ENCODE results near the gene SON.

SON gene

GRCh38 chr21:33537212-33537611, 5.6 kb upstream of the SON start:
- no peak overlapping the region for H3K9ac ChIP-seq (ENCODE audit: insufficient read length, low read depth)
- no peaks in the 10 kb centered on the region for H3K4me1 ChIP-seq (ENCODE audit: insufficient read depth, insufficient read length)
- H3K4me3 ChIP-seq (ENCODE audit: insufficient read length, low read depth) = no peak overlapping the region
- H3K27me3 ChIP-seq (ENCODE audit: insufficient read depth, insufficient read length) = no peaks in the 10 kb centered on the region
- peaks cover 81% of the 10 kb centered on the region for H3K36me3 ChIP-seq (ENCODE audit: insufficient read depth, insufficient read length, low read length)
- no peak for DNase-seq (ENCODE audit: low read depth, low spot score)
- TF ChIP-seq YY1 (IDR thresholded peaks at IDR 0.05; ENCODE audit: insufficient read depth, insufficient read length) (no peak), SUZ12 (IDR thresholded peaks at IDR 0.05; ENCODE audit: extremely low read depth, insufficient read depth, insufficient read length) (no peak), ZNF274 (IDR thresholded peaks at IDR 0.05; ENCODE audit: low read depth, low read length) (no peak)
- H3K9me3 ChIP-seq (ENCODE audit: insufficient read depth, low read length) = no peaks in the 10 kb centered on the region

GRCh38 chr21:33539616-33540015, 3.2 kb upstream of the SON start:
- DNase-seq (ENCODE audit: low read depth, low spot score) = no peak
- Histone ChIP-seq H3K36me3 (ENCODE audit: insufficient read depth, insufficient read length, low read length) (peaks cover 66% of the 10 kb centered on the region), H3K4me1 (ENCODE audit: insufficient read depth, insufficient read length) (no peaks in the 10 kb centered on the region), H3K9me3 (ENCODE audit: insufficient read depth, low read length) (no peaks in the 10 kb centered on the region), H3K9ac (ENCODE audit: insufficient read length, low read depth) (no peak overlapping the region), H3K27me3 (ENCODE audit: insufficient read depth, insufficient read length) (no peaks in the 10 kb centered on the region), H3K4me3 (ENCODE audit: insufficient read length, low read depth) (no peak overlapping the region)
- TF ChIP-seq YY1 (IDR thresholded peaks at IDR 0.05; ENCODE audit: insufficient read depth, insufficient read length) = no peak
- TF ChIP-seq SUZ12 (IDR thresholded peaks at IDR 0.05; ENCODE audit: extremely low read depth, insufficient read depth, insufficient read length) = no peak
- TF ChIP-seq ZNF274 (IDR thresholded peaks at IDR 0.05; ENCODE audit: low read depth, low read length) = no peak

DNA sequence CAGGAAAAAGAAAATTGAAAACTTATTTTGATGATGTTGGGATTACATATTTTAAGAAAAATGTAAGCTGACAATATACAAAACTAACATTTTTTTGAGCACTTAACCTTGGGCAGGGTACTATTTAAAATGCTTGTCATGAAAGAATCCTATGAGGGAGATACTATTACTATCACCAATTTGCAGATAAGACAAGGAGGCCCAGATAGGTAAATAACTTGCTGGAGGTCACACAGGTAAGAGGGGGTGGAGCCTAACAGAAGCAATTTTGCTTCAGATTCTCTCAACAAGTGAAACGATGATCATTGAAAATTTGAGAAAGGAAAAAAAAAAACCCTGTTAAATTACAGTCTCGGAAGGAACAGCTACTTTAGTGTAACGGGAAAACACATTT, 2.1 kb upstream of the SON start:
- H3K27me3 ChIP-seq (ENCODE audit: insufficient read depth, insufficient read length) = no peaks in the 10 kb centered on the region
- peak overlapping the region; percentile 88 for H3K4me3 ChIP-seq (ENCODE audit: insufficient read length, low read depth)
- H3K9me3 ChIP-seq (ENCODE audit: insufficient read depth, low read length) = no peaks in the 10 kb centered on the region
- peaks cover 64% of the 10 kb centered on the region for H3K36me3 ChIP-seq (ENCODE audit: insufficient read depth, insufficient read length, low read length)
- peak overlapping the region; percentile 14 for H3K9ac ChIP-seq (ENCODE audit: insufficient read length, low read depth)
- TF ChIP-seq SUZ12 (IDR thresholded peaks at IDR 0.05; ENCODE audit: extremely low read depth, insufficient read depth, insufficient read length) (no peak), YY1 (IDR thresholded peaks at IDR 0.05; ENCODE audit: insufficient read depth, insufficient read length) (no peak), ZNF274 (IDR thresholded peaks at IDR 0.05; ENCODE audit: low read depth, low read length) (no peak)
- no peak for DNase-seq (ENCODE audit: low read depth, low spot score)
- no peaks in the 10 kb centered on the region for H3K4me1 ChIP-seq (ENCODE audit: insufficient read depth, insufficient read length)

GRCh38 chr21:33541105-33541711, 1.6 kb upstream of the SON start:
- Histone ChIP-seq H3K4me1 (ENCODE audit: insufficient read depth, insufficient read length) (no peaks in the 10 kb centered on the region), H3K36me3 (ENCODE audit: insufficient read depth, insufficient read length, low read length) (peaks cover 64% of the 10 kb centered on the region), H3K4me3 (ENCODE audit: insufficient read length, low read depth) (peak overlapping the region; percentile 88), H3K27me3 (ENCODE audit: insufficient read depth, insufficient read length) (no peaks in the 10 kb centered on the region), H3K9ac (ENCODE audit: insufficient read length, low read depth) (peak overlapping the region; percentile 99), H3K9me3 (ENCODE audit: insufficient read depth, low read length) (no peaks in the 10 kb centered on the region)
- no peak for DNase-seq (ENCODE audit: low read depth, low spot score)
- TF ChIP-seq YY1 (IDR thresholded peaks at IDR 0.05; ENCODE audit: insufficient read depth, insufficient read length) (no peak), ZNF274 (IDR thresholded peaks at IDR 0.05; ENCODE audit: low read depth, low read length) (no peak), SUZ12 (IDR thresholded peaks at IDR 0.05; ENCODE audit: extremely low read depth, insufficient read depth, insufficient read length) (no peak)

DNA sequence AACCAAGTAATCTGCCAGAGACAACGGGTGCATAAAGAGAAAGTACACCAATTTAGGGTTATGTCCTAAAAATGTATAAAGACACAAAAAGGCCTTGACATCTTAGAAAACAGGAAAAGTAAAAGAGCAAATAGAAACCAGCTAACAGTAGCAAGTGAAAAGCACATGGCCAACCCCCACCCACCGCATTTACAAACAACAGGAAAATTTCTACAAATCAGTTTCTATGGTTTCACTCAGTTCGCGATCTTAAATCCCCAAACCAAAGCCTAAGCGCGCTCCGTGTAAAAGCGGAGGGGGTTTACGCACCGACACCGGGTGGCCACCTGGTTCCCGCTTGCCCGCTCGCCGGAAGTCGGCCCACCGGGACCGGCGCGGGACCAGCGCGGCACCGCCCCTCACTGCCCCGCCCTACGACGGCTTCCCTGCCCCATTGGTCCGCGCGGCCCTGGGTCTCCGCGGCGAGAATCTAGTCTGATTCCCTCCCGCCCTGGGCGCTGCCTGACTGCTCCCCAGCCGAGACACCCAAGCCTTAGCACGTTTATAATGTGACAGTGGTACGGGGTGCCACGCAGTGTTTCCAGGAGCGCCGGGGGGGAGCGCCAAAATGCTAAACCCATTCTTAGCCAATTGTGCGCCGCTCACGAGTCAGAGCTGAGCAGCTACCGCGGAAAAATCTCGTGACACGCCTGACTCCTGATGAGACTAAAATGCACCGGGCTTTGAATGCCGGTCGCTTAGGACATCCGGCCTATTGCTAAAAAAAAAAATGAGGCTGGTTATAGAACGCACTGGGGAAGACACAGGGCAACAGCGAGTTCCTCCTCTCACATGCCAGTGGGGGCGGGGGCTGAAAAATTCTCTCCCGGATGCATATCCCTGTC, 840 bp upstream of the SON start, which contains the start of gene GART:
Gene GART (minus strand): TSS at position 362 of the 884 bp plus-strand sequence. CDS start 2,802 bp downstream, outside the sequence.
- peaks cover 63% of the 10 kb centered on the region for H3K36me3 ChIP-seq (ENCODE audit: insufficient read depth, insufficient read length, low read length)
- no peaks in the 10 kb centered on the region for H3K4me1 ChIP-seq (ENCODE audit: insufficient read depth, insufficient read length)
- no peaks in the 10 kb centered on the region for H3K27me3 ChIP-seq (ENCODE audit: insufficient read depth, insufficient read length)
- TF ChIP-seq ZNF274 (IDR thresholded peaks at IDR 0.05; ENCODE audit: low read depth, low read length) (no peak), YY1 (IDR thresholded peaks at IDR 0.05; ENCODE audit: insufficient read depth, insufficient read length) (no peak), SUZ12 (IDR thresholded peaks at IDR 0.05; ENCODE audit: extremely low read depth, insufficient read depth, insufficient read length) (no peak)
- H3K9me3 ChIP-seq (ENCODE audit: insufficient read depth, low read length) = no peaks in the 10 kb centered on the region
- H3K4me3 ChIP-seq (ENCODE audit: insufficient read length, low read depth) = peak within 1 kb of the TSS; percentile 88
- peak within 1 kb of the TSS; percentile 99 for H3K9ac ChIP-seq (ENCODE audit: insufficient read length, low read depth)
- peak; percentile 83 for DNase-seq (ENCODE audit: low read depth, low spot score)

DNA sequence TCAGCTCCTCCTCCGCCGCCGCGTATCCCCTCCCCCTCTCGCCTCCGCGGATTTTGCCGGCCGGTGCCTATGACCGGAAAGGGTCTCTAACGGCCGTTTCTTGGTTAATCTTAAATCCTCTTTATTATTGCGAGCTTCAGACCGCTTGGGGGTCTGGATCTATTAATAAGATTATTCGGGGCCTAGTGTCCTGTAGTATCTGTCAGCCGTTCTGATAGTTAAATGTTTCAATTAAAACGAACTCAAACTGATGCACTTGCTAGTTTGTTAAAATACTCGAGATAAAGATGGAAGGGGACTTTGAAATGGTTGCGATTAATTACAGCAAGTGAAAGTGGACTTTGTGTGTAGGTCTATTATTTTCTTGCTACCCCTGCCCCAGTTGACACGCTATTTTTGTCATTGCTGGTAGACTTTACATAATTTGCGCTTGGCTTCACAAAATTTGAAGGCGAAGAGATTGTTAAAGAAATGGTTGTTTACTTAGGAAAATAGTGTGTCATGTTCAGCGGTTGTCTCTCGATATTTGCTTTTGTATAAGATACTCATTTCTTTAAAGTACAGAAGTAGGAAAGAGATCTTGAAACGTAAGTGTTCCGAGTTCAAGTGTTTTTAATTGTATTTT, 779 bp downstream of the SON start:
- no peak for TF ChIP-seq YY1 (IDR thresholded peaks at IDR 0.05; ENCODE audit: insufficient read depth, insufficient read length)
- no peak for TF ChIP-seq SUZ12 (IDR thresholded peaks at IDR 0.05; ENCODE audit: extremely low read depth, insufficient read depth, insufficient read length)
- no peak for TF ChIP-seq ZNF274 (IDR thresholded peaks at IDR 0.05; ENCODE audit: low read depth, low read length)
- H3K4me3 ChIP-seq (ENCODE audit: insufficient read length, low read depth) = peak overlapping the region; percentile 88
- peak overlapping the region; percentile 99 for H3K9ac ChIP-seq (ENCODE audit: insufficient read length, low read depth)
- DNase-seq (ENCODE audit: low read depth, low spot score) = no peak
- H3K27me3 ChIP-seq (ENCODE audit: insufficient read depth, insufficient read length) = no peaks in the 10 kb centered on the region
- H3K36me3 ChIP-seq (ENCODE audit: insufficient read depth, insufficient read length, low read length) = peaks cover 62% of the 10 kb centered on the region
- no peaks in the 10 kb centered on the region for H3K9me3 ChIP-seq (ENCODE audit: insufficient read depth, low read length)
- no peaks in the 10 kb centered on the region for H3K4me1 ChIP-seq (ENCODE audit: insufficient read depth, insufficient read length)
